ENCODE measurements around the gene SLC9A1.
"Not testable (repeated sequence)": the region's sequence is repeated elsewhere in the genome, so short reads cannot be mapped to it uniquely, and the experiment has no call there.

The SLC9A1 gene

GRCh38 chr1:27135541-27136235 is 19.2 kb downstream of the SLC9A1 start:
- no peaks in the 10 kb centered on the region for H3K9me3 Mint-ChIP-seq
- peak overlapping the region; percentile 98 for H3K27ac Mint-ChIP-seq
- peaks cover 37 to 38% of the 10 kb centered on the region in 2 donors for H3K4me1 Mint-ChIP-seq (ENCODE audit: low read depth in 2 of 2)
- DNase-seq (no peak), ATAC-seq (replicated peaks) (peak; percentile 6)
- no peaks in the 10 kb centered on the region for H3K27me3 Mint-ChIP-seq
- H3K36me3 Mint-ChIP-seq (ENCODE audit: insufficient read depth) = peaks cover 35% of the 10 kb centered on the region
- peak overlapping the region; percentile 13 to 85 for H3K4me3 Mint-ChIP-seq

- Mint-ChIP-seq H3K36me3 (ENCODE audit: insufficient read depth) (peaks cover 39% of the 10 kb centered on the region), H3K4me1 (ENCODE audit: low read depth in 2 of 2) (peaks cover 31% of the 10 kb centered on the region in 2 donors), H3K27ac (peak overlapping the region in 1 of 2 donors; percentile 53), H3K4me3 (no peak overlapping the region), H3K9me3 (no peaks in the 10 kb centered on the region), H3K27me3 (no peaks in the 10 kb centered on the region)
- DNase-seq (no peak), ATAC-seq (replicated peaks) (no peak)
Measured at GRCh38 chr1:27133991-27134390, 20.9 kb downstream of the SLC9A1 start.

GRCh38 chr1:27133158-27133557 is 21.8 kb downstream of the SLC9A1 start:
- Mint-ChIP-seq H3K4me1 (ENCODE audit: low read depth in 2 of 2) (peaks cover 26 to 27% of the 10 kb centered on the region in 2 donors), H3K36me3 (ENCODE audit: insufficient read depth) (peaks cover 40% of the 10 kb centered on the region), H3K9me3 (no peaks in the 10 kb centered on the region), H3K27me3 (no peaks in the 10 kb centered on the region), H3K4me3 (no peak overlapping the region), H3K27ac (peak overlapping the region in 1 of 2 donors; percentile 53)
- DNase-seq (no peak), ATAC-seq (replicated peaks) (no peak)

GRCh38 chr1:27132624-27133023 is 22.3 kb downstream of the SLC9A1 start:
- Mint-ChIP-seq H3K36me3 (ENCODE audit: insufficient read depth) (peaks cover 42% of the 10 kb centered on the region), H3K27me3 (no peaks in the 10 kb centered on the region), H3K4me1 (ENCODE audit: low read depth in 2 of 2) (peaks cover 21 to 22% of the 10 kb centered on the region in 2 donors), H3K9me3 (no peaks in the 10 kb centered on the region), H3K27ac (peak overlapping the region in 1 of 2 donors; percentile 23), H3K4me3 (no peak overlapping the region)
- DNase-seq (no peak), ATAC-seq (replicated peaks) (no peak)

- Mint-ChIP-seq H3K4me3 (no peak overlapping the region), H3K36me3 (ENCODE audit: insufficient read depth) (peaks cover 37% of the 10 kb centered on the region), H3K27ac (peak overlapping the region in 1 of 2 donors; percentile 23), H3K4me1 (ENCODE audit: low read depth in 2 of 2) (peaks cover 16 to 17% of the 10 kb centered on the region in 2 donors), H3K27me3 (no peaks in the 10 kb centered on the region), H3K9me3 (no peaks in the 10 kb centered on the region)
- DNase-seq (no peak), ATAC-seq (replicated peaks) (no peak)
Measured at GRCh38 chr1:27132147-27132546, 22.8 kb downstream of the SLC9A1 start.

- H3K36me3 Mint-ChIP-seq (ENCODE audit: insufficient read depth) = peaks cover 26% of the 10 kb centered on the region
Measured at GRCh38 chr1:27130798-27131197, 24.1 kb downstream of the SLC9A1 start.

GRCh38 chr1:27129225-27129624 is 25.7 kb downstream of the SLC9A1 start:
- H3K9me3 Mint-ChIP-seq = no peaks in the 10 kb centered on the region
- H3K27ac Mint-ChIP-seq = peak overlapping the region in 1 of 2 donors; percentile 46
- no peak overlapping the region for H3K4me3 Mint-ChIP-seq
- H3K27me3 Mint-ChIP-seq = no peaks in the 10 kb centered on the region
- DNase-seq (no peak), ATAC-seq (replicated peaks) (no peak)
- H3K36me3 Mint-ChIP-seq (ENCODE audit: insufficient read depth) = peaks cover 19% of the 10 kb centered on the region
- peaks cover 0 to 11% of the 10 kb centered on the region in 2 donors for H3K4me1 Mint-ChIP-seq (ENCODE audit: low read depth in 2 of 2)

More at GRCh38 chr1:27130798-27131197, 24.1 kb downstream of the SLC9A1 start:
- no peak for ATAC-seq (replicated peaks)
- Mint-ChIP-seq H3K27me3 (no peaks in the 10 kb centered on the region), H3K4me1 (ENCODE audit: low read depth in 2 of 2) (peaks cover 3 to 8% of the 10 kb centered on the region in 2 donors), H3K27ac (no peak overlapping the region), H3K4me3 (no peak overlapping the region), H3K9me3 (no peaks in the 10 kb centered on the region)
- no peak for DNase-seq

GRCh38 chr1:27127419-27127818 is 27.5 kb downstream of the SLC9A1 start:
- Mint-ChIP-seq H3K4me1 (ENCODE audit: low read depth in 2 of 2) (peaks cover 0 to 18% of the 10 kb centered on the region in 2 donors), H3K36me3 (ENCODE audit: insufficient read depth) (peaks cover 9% of the 10 kb centered on the region), H3K4me3 (no peak overlapping the region), H3K27me3 (no peaks in the 10 kb centered on the region), H3K9me3 (no peaks in the 10 kb centered on the region), H3K27ac (no peak overlapping the region)
- DNase-seq = no peak
- ATAC-seq (replicated peaks) = no peak

- Mint-ChIP-seq H3K27me3 (no peaks in the 10 kb centered on the region), H3K9me3 (no peaks in the 10 kb centered on the region), H3K4me1 (ENCODE audit: low read depth in 2 of 2) (peaks cover 0 to 21% of the 10 kb centered on the region in 2 donors), H3K36me3 (ENCODE audit: insufficient read depth) (peaks cover 13% of the 10 kb centered on the region), H3K27ac (no peak overlapping the region), H3K4me3 (no peak overlapping the region)
- DNase-seq (no peak), ATAC-seq (replicated peaks) (no peak)
Measured at GRCh38 chr1:27126391-27126790, 28.5 kb downstream of the SLC9A1 start.

GRCh38 chr1:27125125-27125524 is 29.8 kb downstream of the SLC9A1 start:
- ATAC-seq (replicated peaks); H3K9me3 Mint-ChIP-seq; H3K27me3 Mint-ChIP-seq; H3K27ac Mint-ChIP-seq; H3K4me3 Mint-ChIP-seq; DNase-seq: not testable (repeated sequence)
- Mint-ChIP-seq H3K36me3 (ENCODE audit: insufficient read depth) (peaks cover 13% of the 10 kb centered on the region), H3K4me1 (ENCODE audit: low read depth in 2 of 2) (peaks cover 2 to 21% of the 10 kb centered on the region in 2 donors)

- ATAC-seq (replicated peaks) (no peak), DNase-seq (no peak)
- no peaks in the 10 kb centered on the region for H3K27me3 Mint-ChIP-seq
- peaks cover 15% of the 10 kb centered on the region for H3K36me3 Mint-ChIP-seq (ENCODE audit: insufficient read depth)
- peaks cover 2 to 21% of the 10 kb centered on the region in 2 donors for H3K4me1 Mint-ChIP-seq (ENCODE audit: low read depth in 2 of 2)
- H3K4me3 Mint-ChIP-seq = no peak overlapping the region
- H3K9me3 Mint-ChIP-seq = no peaks in the 10 kb centered on the region
- peak overlapping the region; percentile 55 to 61 for H3K27ac Mint-ChIP-seq
Measured at GRCh38 chr1:27124405-27124804, 30.5 kb downstream of the SLC9A1 start.

GRCh38 chr1:27122652-27123051 is 32.3 kb downstream of the SLC9A1 start:
- H3K4me3 Mint-ChIP-seq = no peak overlapping the region
- no peaks in the 10 kb centered on the region for H3K27me3 Mint-ChIP-seq
- H3K27ac Mint-ChIP-seq = peak overlapping the region; percentile 35 to 66
- peaks cover 7% of the 10 kb centered on the region for H3K36me3 Mint-ChIP-seq (ENCODE audit: insufficient read depth)
- DNase-seq (no peak), ATAC-seq (replicated peaks) (no peak)
- H3K9me3 Mint-ChIP-seq = no peaks in the 10 kb centered on the region
- H3K4me1 Mint-ChIP-seq (ENCODE audit: low read depth in 2 of 2) = peaks cover 2 to 21% of the 10 kb centered on the region in 2 donors

- Mint-ChIP-seq H3K4me3 (no peak overlapping the region), H3K27ac (peak overlapping the region in 1 of 2 donors; percentile 66), H3K27me3 (no peaks in the 10 kb centered on the region), H3K9me3 (no peaks in the 10 kb centered on the region), H3K4me1 (ENCODE audit: low read depth in 2 of 2) (peaks cover 10 to 26% of the 10 kb centered on the region in 2 donors), H3K36me3 (ENCODE audit: insufficient read depth) (peaks cover 7% of the 10 kb centered on the region)
- no peak for ATAC-seq (replicated peaks)
- DNase-seq = no peak
Measured at GRCh38 chr1:27120854-27121253, 34.1 kb downstream of the SLC9A1 start.

GRCh38 chr1:27118440-27118689 is 36.6 kb downstream of the SLC9A1 start:
- peaks cover 18 to 31% of the 10 kb centered on the region in 2 donors for H3K4me1 Mint-ChIP-seq (ENCODE audit: low read depth in 2 of 2)
- DNase-seq = no peak
- H3K36me3 Mint-ChIP-seq (ENCODE audit: insufficient read depth) = peaks cover 11% of the 10 kb centered on the region
- no peaks in the 10 kb centered on the region for H3K27me3 Mint-ChIP-seq
- no peak overlapping the region for H3K4me3 Mint-ChIP-seq
- no peak for ATAC-seq (replicated peaks)
- no peaks in the 10 kb centered on the region for H3K9me3 Mint-ChIP-seq
- H3K27ac Mint-ChIP-seq = no peak overlapping the region
